ENCODE data around the gene TJP1.

Gene TJP1

GRCh38 chr15:29708519-29708918, 113.7 kb downstream of the TJP1 start:
- POLR2A ChIA-PET (ENCODE audit: low non-redundant PET), result no interaction called here
- TF ChIP-seq CTCF (conservative IDR thresholded peaks at IDR 0.05; ENCODE audit: low read depth), result no peak
- DNase-seq (ENCODE audit: low spot score), result no peak
- CTCF ChIA-PET, result no interaction called here
- H3K27ac ChIP-seq, result no peak overlapping the region

- no peak overlapping the region for H3K27ac ChIP-seq
- no peak for TF ChIP-seq CTCF (conservative IDR thresholded peaks at IDR 0.05; ENCODE audit: low read depth)
- CTCF ChIA-PET, result interaction anchor here (0.7 kb wide), 1 partner anchor 13 kb away, joined by 3 read pairs; no protein-coding TSS in a partner anchor
- DNase-seq (ENCODE audit: low spot score), result no peak
- POLR2A ChIA-PET (ENCODE audit: low non-redundant PET), result no interaction called here
Measured at GRCh38 chr15:29704950-29705597, 117.2 kb downstream of the TJP1 start.

- POLR2A ChIA-PET (ENCODE audit: low non-redundant PET), result no interaction called here
- CTCF ChIA-PET, result no interaction called here
Measured at GRCh38 chr15:29701151-29701550, 121.1 kb downstream of the TJP1 start.

GRCh38 chr15:29700296-29700695, 122.0 kb downstream of the TJP1 start:
- TF ChIP-seq CTCF (conservative IDR thresholded peaks at IDR 0.05; ENCODE audit: low read depth), result no peak
- no peak overlapping the region for H3K27ac ChIP-seq
- ChIA-PET POLR2A (ENCODE audit: low non-redundant PET) (no interaction called here), CTCF (no interaction called here)
- DNase-seq (ENCODE audit: low spot score), result no peak

More at GRCh38 chr15:29701151-29701550, 121.1 kb downstream of the TJP1 start:
- H3K27ac ChIP-seq, result no peak overlapping the region
- DNase-seq (ENCODE audit: low spot score), result no peak
- TF ChIP-seq CTCF (conservative IDR thresholded peaks at IDR 0.05; ENCODE audit: low read depth), result no peak

- ChIA-PET POLR2A (ENCODE audit: low non-redundant PET) (no interaction called here), CTCF (interaction anchor here (0.5 kb wide), 1 partner anchor 375 kb away, joined by 3 read pairs; no protein-coding TSS in a partner anchor)
- H3K27ac ChIP-seq, result no peak overlapping the region
- no peak for DNase-seq (ENCODE audit: low spot score)
- TF ChIP-seq CTCF (conservative IDR thresholded peaks at IDR 0.05; ENCODE audit: low read depth), result no peak
Measured at GRCh38 chr15:29699791-29700190, 122.5 kb downstream of the TJP1 start.

- peak; percentile 69 for DNase-seq (ENCODE audit: low spot score)
- peak overlapping the region; percentile 55; the same call in 1 of the 2 replicates for H3K27ac ChIP-seq
Measured at GRCh38 chr15:29698030-29698701, 124.1 kb downstream of the TJP1 start.

More at GRCh38 chr15:29698030-29698701, 124.1 kb downstream of the TJP1 start:
- ChIA-PET CTCF (interaction anchor here (0.6 kb wide), 1 partner anchor 42 kb away, joined by 3 read pairs; no protein-coding TSS in a partner anchor), POLR2A (ENCODE audit: low non-redundant PET) (no interaction called here)
- no peak for TF ChIP-seq CTCF (conservative IDR thresholded peaks at IDR 0.05; ENCODE audit: low read depth)

Measured in RWPE1 (cell line).